K562 (cell line): ENCODE data around the gene MRPL4. TPM values are rescaled to one million over a fixed set of nuclear protein-coding genes. Genes with fewer than 3 reads are reported as not detected.

Experiments used
- ATAC-seq: fragments of 200-7000 bp; cut with Tn5 transposase; 3 replicates; pipeline ENCODE4 v1.9.1; 2020; ENCODE audit warnings: moderate library complexity
- BruUV-seq: library from RNA; stranded (reverse); fragments of 400-500 nt; replicated peaks from 2 replicates; lab custom pipeline; 2021; lab: Mats Ljungman, UMichigan
- CTCF ChIA-PET: fragments of 300-600 bp; formaldehyde crosslinking; extraction: SDS; loops from one replicate; lab custom pipeline; 2021; ENCODE audit warnings: low intra/inter-chr PET ratio; lab: Yijun Ruan, JAX
- POLR2A ChIA-PET: fragments of 300-600, 350-650 bp; sonication (Branson Sonifier 250); formaldehyde crosslinking; extraction: SDS; loops from one replicate; lab custom pipeline; 2021; ENCODE audit warnings: antibody characterized with exemption, inconsistent platforms; lab: Yijun Ruan, JAX
- DNase-seq, 4 experiments: peaks; one replicate each; pipeline versions ENCODE4 v3.0.0 to v3.0.0-alpha.2; 2011 to 2018; ENCODE audit warnings: low spot score in 3 of 4, mixed read lengths in 3 of 4; ENCODE audit errors: extremely low read depth in 1 of 4
- FAIRE-seq: peaks from 2 replicates; lab custom pipeline; 2011; peaks lifted over from hg19 to GRCh38; lab: Jason Lieb, UNC
- H2AFZ ChIP-seq: 2 replicates; pipeline ENCODE4 v1.6.0; 2011; ENCODE audit warnings: low read depth, low read length, control low read depth, inconsistent platforms
- H3K27ac ChIP-seq: fragments of 200-600 bp; 3 replicates; pipeline ENCODE4 v1.8.0; 2011; ENCODE audit warnings: low read depth, mild to moderate bottlenecking, control low read depth, inconsistent platforms, low read length, moderate library complexity, mixed read lengths; ENCODE audit errors: extremely low read depth
- H3K27me3 ChIP-seq, 2 experiments: fragments of 300-600 bp in 1 of 2; 2 replicates in 1 of 2; 3 replicates in 1 of 2; pipeline versions ENCODE4 v1.6.0 to v1.8.0; 2011; ENCODE audit warnings: inconsistent platforms in 2 of 2, low read length in 2 of 2, mild to moderate bottlenecking in 1 of 2, mixed read lengths in 1 of 2, moderate library complexity in 1 of 2; ENCODE audit not compliant: control insufficient read depth in 2 of 2, insufficient read depth in 2 of 2
- H3K36me3 ChIP-seq: fragments of 300-600 bp; 3 replicates; pipeline ENCODE4 v1.8.0; 2011; ENCODE audit warnings: mild to moderate bottlenecking, low read length, inconsistent platforms; ENCODE audit not compliant: control insufficient read depth, insufficient read depth
- H3K4me1 ChIP-seq, 2 experiments: fragments of 200-600 bp in 1 of 2; replicated peaks in 1 of 2; 2 replicates in 1 of 2; 3 replicates in 1 of 2; pipeline versions ENCODE4 v1.5.1 to v1.8.0; 2011; ENCODE audit warnings: inconsistent platforms in 2 of 2, low read length in 2 of 2, mild to moderate bottlenecking in 1 of 2, mixed read lengths in 1 of 2, moderate library complexity in 1 of 2; ENCODE audit not compliant: control insufficient read depth in 2 of 2, insufficient read depth in 2 of 2
- H3K4me2 ChIP-seq: 2 replicates; pipeline ENCODE4 v1.6.1; 2011; ENCODE audit warnings: low read length, control low read depth, inconsistent platforms, mixed read lengths; ENCODE audit not compliant: insufficient read depth
- H3K4me3 ChIP-seq: fragments of 200-600 bp; sonication (generic), shearing (Covaris generic); 2 replicates; pipeline ENCODE4 v1.5.1; 2016; ENCODE audit warnings: control low read depth, inconsistent platforms
- H3K79me2 ChIP-seq: fragments of 200-600 bp; 3 replicates; pipeline ENCODE4 v1.8.0; 2011; ENCODE audit warnings: low read length, inconsistent platforms; ENCODE audit not compliant: control insufficient read depth, insufficient read depth
- H3K9ac ChIP-seq, 2 experiments: 2 replicates each; pipeline versions ENCODE4 v1.6.0 to v1.6.1; 2011; ENCODE audit warnings: low read depth in 2 of 2, low read length in 2 of 2, control low read depth in 1 of 2, inconsistent platforms in 1 of 2, mild to moderate bottlenecking in 1 of 2, mixed read lengths in 1 of 2; ENCODE audit not compliant: insufficient read depth in 1 of 2
- H3K9me1 ChIP-seq: one replicate; pipeline ENCODE4 v1.6.0; 2011; ENCODE audit warnings: inconsistent platforms, mild to moderate bottlenecking, low read length, moderate library complexity; ENCODE audit not compliant: control insufficient read depth, insufficient read depth
- H3K9me3 ChIP-seq: replicated peaks from 2 replicates; pipeline ENCODE4 v1.5.1; 2011; ENCODE audit warnings: low read depth, low read length, inconsistent platforms; ENCODE audit not compliant: control insufficient read depth, insufficient read depth
- H4K20me1 ChIP-seq: replicated peaks from 2 replicates; pipeline ENCODE4 v1.6.1; 2011; ENCODE audit warnings: low read length, inconsistent platforms, mixed read lengths; ENCODE audit not compliant: control insufficient read depth, insufficient read depth
- ATF3 ChIP-seq, 2 experiments: fragments of 450-650 bp in 1 of 2; sonication (generic) in 1 of 2; formaldehyde crosslinking in 1 of 2; IDR thresholded peaks in 1 of 2; conservative IDR thresholded peaks in 1 of 2; 2 replicates each; pipeline versions ENCODE4 v1.6.1 to v1.8.1; 2016 to 2023; ENCODE audit warnings: mild to moderate bottlenecking in 2 of 2, moderate library complexity in 2 of 2, inconsistent platforms in 1 of 2, missing genetic modification reagents in 1 of 2
- EHMT2 ChIP-seq: fragments of 450-650 bp; IDR thresholded peaks from 2 replicates; pipeline ENCODE4 v1.6.1; 2018; ENCODE audit warnings: antibody characterized with exemption
- ETV1 ChIP-seq: fragments of 450-650 bp; conservative IDR thresholded peaks from 2 replicates; pipeline ENCODE4 v1.6.1; 2016; ENCODE audit warnings: missing genetic modification characterization, control low read depth, low read depth, missing compliant biosample characterization
- HDAC6 ChIP-seq: IDR thresholded peaks from 2 replicates; pipeline ENCODE4 v1.6.1; 2012; ENCODE audit warnings: low read depth, mild to moderate bottlenecking, control low read depth, inconsistent platforms, low read length, moderate library complexity
- HMG20B ChIP-seq: fragments of 250-450 bp; sonication (Bioruptor Pico); IDR thresholded peaks from 2 replicates; pipeline ENCODE4 v1.5.0; 2021; ENCODE audit warnings: mild to moderate bottlenecking
- NFE2L1 ChIP-seq: fragments of 450-650 bp; IDR thresholded peaks from 2 replicates; pipeline ENCODE4 v1.6.1; 2016; ENCODE audit warnings: missing genetic modification characterization, low read depth, mild to moderate bottlenecking, missing compliant biosample characterization, moderate library complexity, borderline replicate concordance
- STAT5A ChIP-seq: IDR thresholded peaks from 2 replicates; pipeline ENCODE4 v1.6.1; 2012; ENCODE audit warnings: low read length, inconsistent platforms, borderline replicate concordance
- TRIM28 ChIP-seq: fragments of 450-650 bp; IDR thresholded peaks from 2 replicates; pipeline ENCODE4 v1.6.1; 2017
- ZNF197 ChIP-seq: fragments of 200-800 bp; sonication (Bioruptor generic); IDR thresholded peaks from 2 replicates; pipeline ENCODE4 v1.6.1; 2016; ENCODE audit warnings: low read depth, missing genetic modification characterization, missing compliant biosample characterization
- ZNF3 ChIP-seq: fragments of 250-450 bp; sonication (Bioruptor Pico); IDR thresholded peaks from 2 replicates; pipeline ENCODE4 v1.5.0; 2021; ENCODE audit warnings: mild to moderate bottlenecking, moderate library complexity
- WGBS: fragments of 100-300 bp; shearing (Covaris generic); methylation state at CpG from one replicate; pipeline ENCODE4 v1.1.6; 2016; ENCODE audit warnings: low coverage, mixed read lengths; ENCODE audit not compliant: insufficient coverage; ENCODE audit errors: missing lambda C conversion rate; 5-methylcytosine and 5-hydroxymethylcytosine counted together
- in situ Hi-C: fragments of 300-500 bp; cut with MboI; formaldehyde crosslinking; loops from 4 replicates; pipeline ENCODE4 v1.15.0; 2018; ENCODE audit warnings: inconsistent platforms, mixed read lengths
- intact Hi-C: fragments of 100-400 bp; cut with micrococcal nuclease; formaldehyde crosslinking; loops from 2 replicates; pipeline ENCODE4 v1.14.2; 2022
- polyA plus RNA-seq, 8 experiments: library from polyadenylated mRNA; depleted of rRNA in 4 of 8; stranded (reverse) in 5 of 8; unstranded in 3 of 8; fragments of >200 nt; fragmentation: Nextera tagmentation in 2 of 8; fragmentation: Illumina TruSeq in 1 of 8; extraction: Ambion mirVana in 2 of 8; extraction: Trizol in 1 of 8; gene quantifications; 2 replicates each; pipeline versions ENCODE4 v1.2.1 to v1.2.3, GENCODE V29; 2011 to 2014; ENCODE audit warnings: inconsistent platforms in 1 of 8, missing spikeins in 1 of 8
- total RNA-seq, 7 experiments: library from RNA; depleted of rRNA in 6 of 7; stranded (reverse); fragments of >200 nt in 6 of 7; fragmentation: Illumina TruSeq in 2 of 7; extraction: Trizol in 2 of 7; gene quantifications; 2 replicates each; pipeline versions ENCODE4 v1.2.1 to v1.2.3, GENCODE V29; 2011 to 2021; ENCODE audit warnings: low replicate concordance in 1 of 7

Gene MRPL4
- total and polyA plus RNA-seq, 9 of the 15 experiments (the other 6 are each of a cell fraction or from before 2014, with no cell fraction given) = 1.4 to 239 (median 64.9) TPM

DNA sequence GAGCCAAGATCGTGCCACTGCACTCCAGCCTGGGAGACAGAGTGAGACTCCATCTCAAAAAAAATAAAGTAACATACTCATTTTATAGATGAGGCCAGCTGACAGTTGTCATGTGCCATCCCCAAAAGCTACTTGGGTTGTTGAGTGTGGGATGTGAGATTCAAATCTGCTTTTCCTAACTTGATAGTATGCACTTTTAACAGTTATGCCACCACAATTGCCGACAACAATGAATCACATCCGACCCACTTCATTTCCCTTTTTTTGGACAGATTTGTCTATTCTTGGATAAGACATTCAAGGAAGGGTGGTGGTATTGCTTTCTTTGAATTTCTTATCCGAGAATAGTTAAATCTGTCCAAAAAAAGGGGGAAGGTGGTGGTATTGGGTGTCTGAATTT, 41.0 kb upstream of the MRPL4 start:
- H3K4me2 ChIP-seq = no peak overlapping the region
- H3K4me1 ChIP-seq = no peaks in the 10 kb centered on the region; a peak in 1 of 5 replicates
- TF ChIP-seq ZNF3 (CRISPR knock-in tag) = no peak
- ATAC-seq = no peak
- in situ Hi-C loops = no loop called here
- H3K27ac ChIP-seq = no peak overlapping the region
- CTCF ChIA-PET = no interaction called here
- H3K79me2 ChIP-seq = no peaks in the 10 kb centered on the region
- H3K27me3 ChIP-seq = peaks cover 0 to 5% of the 10 kb centered on the region in 2 experiments; a peak in 3 of 5 replicates
- intact Hi-C loops = no loop called here
- no TSS peak for BruUV-seq
- DNase-seq = no peak
- no peaks in the 10 kb centered on the region for H3K9me1 ChIP-seq
- no peaks in the 10 kb centered on the region for H4K20me1 ChIP-seq
- no peak for FAIRE-seq
- H3K9ac ChIP-seq = no peak overlapping the region
- H3K4me3 ChIP-seq = no peak overlapping the region
- WGBS = 12% methylated on average over 4 of the region's 4 CpGs
- POLR2A ChIA-PET = interaction anchor here (0.6 to 0.7 kb wide), 3 partner anchors 25 to 168 kb away, joined by 3 to 5 read pairs (median 3); no protein-coding TSS in a partner anchor
- peaks cover 5% of the 10 kb centered on the region for H3K9me3 ChIP-seq
- no peaks in the 10 kb centered on the region for H3K36me3 ChIP-seq
- no peak overlapping the region for H2AFZ ChIP-seq

GRCh38 chr19:10211691-10212090, 40.3 kb upstream of the MRPL4 start:
- Histone ChIP-seq H3K9ac (no peak overlapping the region), H3K9me1 (no peaks in the 10 kb centered on the region), H3K27me3 (peaks cover 0 to 5% of the 10 kb centered on the region in 2 experiments; a peak in 3 of 5 replicates), H4K20me1 (no peaks in the 10 kb centered on the region), H3K4me2 (no peak overlapping the region), H3K27ac (no peak overlapping the region), H2AFZ (no peak overlapping the region), H3K36me3 (no peaks in the 10 kb centered on the region), H3K79me2 (no peaks in the 10 kb centered on the region), H3K9me3 (peaks cover 5% of the 10 kb centered on the region), H3K4me3 (no peak overlapping the region), H3K4me1 (no peaks in the 10 kb centered on the region; a peak in 1 of 5 replicates)
- no peak for FAIRE-seq
- in situ Hi-C loops (no loop called here), intact Hi-C loops (no loop called here)
- ChIA-PET CTCF (no interaction called here), POLR2A (no interaction called here)
- no peak for ATAC-seq
- WGBS = 9% methylated on average over 6 of the region's 6 CpGs
- no peak for DNase-seq
- BruUV-seq = no TSS peak
- TF ChIP-seq TRIM28 = no peak
- no peak for TF ChIP-seq NFE2L1 (tag)
- TF ChIP-seq HDAC6 = no peak
- TF ChIP-seq STAT5A = no peak
- no peak for TF ChIP-seq ATF3 (IDR thresholded peaks at IDR 0.05)
- TF ChIP-seq ATF3 (CRISPR knock-in tag; conservative IDR thresholded peaks at IDR 0.05) = no peak
- TF ChIP-seq ZNF197 = no peak
- no peak for TF ChIP-seq EHMT2
- no peak for TF ChIP-seq ETV1 (tag)
- TF ChIP-seq HMG20B (CRISPR knock-in tag) = no peak
